Calu3 (cell line): Measurements from ENCODE around the gene SLC30A1. TPM values are rescaled to one million over a fixed set of nuclear protein-coding genes. Genes with fewer than 3 reads are reported as not detected.
"Not testable (repeated sequence)": the region's sequence is repeated elsewhere in the genome, so short reads cannot be mapped to it uniquely, and the experiment has no call there.

ENCODE experiments used
- BruUV-seq: library from RNA; stranded (reverse); fragments of 400-500 nt; replicated peaks from 2 replicates; lab custom pipeline; 2021; lab: Mats Ljungman, UMichigan
- CTCF ChIA-PET: fragments of 300-600 bp; sonication (Branson Sonifier 250); formaldehyde crosslinking; loops from one replicate; lab custom pipeline; 2022; ENCODE audit warnings: antibody characterized with exemption; lab: Charles Lee
- DNase-seq: peaks from one replicate; pipeline ENCODE4 v3.0.0; 2022
- H3K27ac Mint-ChIP-seq: one replicate; pipeline ENCODE4 v1.8.0; 2022; ENCODE audit warnings: mixed read lengths; ENCODE audit not compliant: unreplicated experiment
- H3K27me3 Mint-ChIP-seq: one replicate; pipeline ENCODE4 v1.8.0; 2022; ENCODE audit warnings: mixed read lengths; ENCODE audit not compliant: unreplicated experiment
- H3K36me3 Mint-ChIP-seq: one replicate; pipeline ENCODE4 v1.8.0; 2022; ENCODE audit warnings: mild to moderate bottlenecking, moderate library complexity, mixed read lengths; ENCODE audit not compliant: insufficient read depth, unreplicated experiment
- H3K4me1 Mint-ChIP-seq: one replicate; pipeline ENCODE4 v1.8.0; 2022; ENCODE audit warnings: mild to moderate bottlenecking, low read depth, mixed read lengths; ENCODE audit not compliant: unreplicated experiment
- H3K4me3 Mint-ChIP-seq: one replicate; pipeline ENCODE4 v1.8.0; 2022; ENCODE audit warnings: mild to moderate bottlenecking, low read depth, moderate library complexity, mixed read lengths; ENCODE audit not compliant: unreplicated experiment
- H3K9me3 Mint-ChIP-seq: one replicate; pipeline ENCODE4 v1.8.0; 2022; ENCODE audit warnings: low read depth, mixed read lengths; ENCODE audit not compliant: unreplicated experiment
- intact Hi-C: fragments of 100-400 bp; cut with micrococcal nuclease; formaldehyde crosslinking; loops from one replicate; pipeline ENCODE4 v1.10.0; 2022; ENCODE audit not compliant: unreplicated experiment
- total RNA-seq: library from RNA; stranded (reverse); gene quantifications from 2 replicates; pipeline ENCODE4 v1.2.3, GENCODE V29; 2022
- TF ChIP-seq, protein P1 (sequence below): fragments of 200-600 bp; IDR thresholded peaks from one replicate; pipeline ENCODE4 v1.8.0; 2022; ENCODE audit warnings: antibody characterized with exemption; ENCODE audit not compliant: unreplicated experiment

SLC30A1 gene
- total RNA-seq, 1 experiment from 2014 or later = 15.5 TPM

DNA sequence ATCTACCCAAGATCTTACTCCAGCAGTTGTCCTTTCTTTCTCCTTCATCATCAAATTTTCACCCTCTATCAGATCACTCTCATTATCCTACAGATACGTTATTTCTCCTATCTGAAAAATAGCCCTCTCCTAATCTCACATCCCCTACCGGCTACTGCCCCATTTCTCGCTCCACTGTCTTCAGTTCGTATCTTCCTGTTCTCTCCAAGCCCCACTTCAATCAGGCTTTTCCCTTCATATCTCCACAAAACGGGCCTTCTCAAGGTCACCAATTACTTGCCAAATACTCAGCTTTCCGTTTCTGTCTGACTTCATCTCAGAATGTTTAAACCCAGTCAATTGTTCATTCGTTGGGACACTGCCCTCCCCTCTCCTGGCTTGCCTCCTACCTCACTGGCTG, 32.4 kb downstream of the SLC30A1 start:
- H3K4me3 Mint-ChIP-seq = no peak overlapping the region
- H3K9me3 Mint-ChIP-seq = no peaks in the 10 kb centered on the region
- TF ChIP-seq, protein P1, sequence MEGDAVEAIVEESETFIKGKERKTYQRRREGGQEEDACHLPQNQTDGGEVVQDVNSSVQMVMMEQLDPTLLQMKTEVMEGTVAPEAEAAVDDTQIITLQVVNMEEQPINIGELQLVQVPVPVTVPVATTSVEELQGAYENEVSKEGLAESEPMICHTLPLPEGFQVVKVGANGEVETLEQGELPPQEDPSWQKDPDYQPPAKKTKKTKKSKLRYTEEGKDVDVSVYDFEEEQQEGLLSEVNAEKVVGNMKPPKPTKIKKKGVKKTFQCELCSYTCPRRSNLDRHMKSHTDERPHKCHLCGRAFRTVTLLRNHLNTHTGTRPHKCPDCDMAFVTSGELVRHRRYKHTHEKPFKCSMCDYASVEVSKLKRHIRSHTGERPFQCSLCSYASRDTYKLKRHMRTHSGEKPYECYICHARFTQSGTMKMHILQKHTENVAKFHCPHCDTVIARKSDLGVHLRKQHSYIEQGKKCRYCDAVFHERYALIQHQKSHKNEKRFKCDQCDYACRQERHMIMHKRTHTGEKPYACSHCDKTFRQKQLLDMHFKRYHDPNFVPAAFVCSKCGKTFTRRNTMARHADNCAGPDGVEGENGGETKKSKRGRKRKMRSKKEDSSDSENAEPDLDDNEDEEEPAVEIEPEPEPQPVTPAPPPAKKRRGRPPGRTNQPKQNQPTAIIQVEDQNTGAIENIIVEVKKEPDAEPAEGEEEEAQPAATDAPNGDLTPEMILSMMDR = no peak
- CTCF ChIA-PET = no interaction called here
- no peak for DNase-seq
- H3K36me3 Mint-ChIP-seq = no peaks in the 10 kb centered on the region
- H3K27me3 Mint-ChIP-seq = no peaks in the 10 kb centered on the region
- peaks cover 15% of the 10 kb centered on the region for H3K4me1 Mint-ChIP-seq
- BruUV-seq = no TSS peak
- no peak overlapping the region for H3K27ac Mint-ChIP-seq
- intact Hi-C loops = no loop called here

DNA sequence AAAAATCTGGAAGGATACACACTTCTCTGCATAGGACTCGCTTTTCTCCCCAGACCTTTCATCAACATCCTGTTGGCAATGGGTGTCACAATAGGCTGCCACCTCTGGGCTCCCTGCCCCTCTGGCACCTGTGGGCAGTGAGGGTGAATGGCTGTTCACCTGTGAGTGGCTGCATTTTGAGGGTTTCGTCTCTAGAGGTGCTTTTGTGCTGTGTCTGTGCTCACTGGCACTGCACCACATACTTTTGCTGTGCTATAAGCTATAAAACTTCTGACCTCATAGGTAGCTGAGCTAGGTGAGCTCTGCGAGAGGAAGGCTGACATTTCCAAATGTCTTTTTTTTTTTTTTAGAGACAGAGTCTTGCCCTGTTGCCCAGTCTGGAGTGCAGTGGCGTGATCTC, 35.9 kb downstream of the SLC30A1 start:
- DNase-seq = no peak
- CTCF ChIA-PET = interaction anchor here (0.8 to 1.5 kb wide), 2 partner anchors 9 to 105 kb away, joined by 3 to 9 read pairs; no protein-coding TSS in a partner anchor

GRCh38 chr1:211541720-211542477, 37.1 kb downstream of the SLC30A1 start:
- intact Hi-C loops = no loop called here

More for the DNA sequence above, 35.9 kb downstream of the SLC30A1 start:
- Mint-ChIP-seq H3K4me3 (no peak overlapping the region), H3K27me3 (no peaks in the 10 kb centered on the region), H3K4me1 (peaks cover 29% of the 10 kb centered on the region), H3K36me3 (no peaks in the 10 kb centered on the region), H3K27ac (no peak overlapping the region), H3K9me3 (peaks cover 2% of the 10 kb centered on the region)
- intact Hi-C loops = no loop called here
- BruUV-seq = no TSS peak
- TF ChIP-seq, protein P1 = no peak

GRCh38 chr1:211541278-211541677, 37.7 kb downstream of the SLC30A1 start:
- peaks cover 2% of the 10 kb centered on the region for H3K9me3 Mint-ChIP-seq
- no peak for DNase-seq
- peaks cover 29% of the 10 kb centered on the region for H3K4me1 Mint-ChIP-seq
- intact Hi-C loops = no loop called here
- H3K4me3 Mint-ChIP-seq = no peak overlapping the region
- no TSS peak for BruUV-seq
- CTCF ChIA-PET = interaction anchor here (0.5 to 1.0 kb wide), 2 partner anchors 65 to 1214 kb away, joined by 3 to 5 read pairs; no protein-coding TSS in a partner anchor
- no peak overlapping the region for H3K27ac Mint-ChIP-seq
- no peaks in the 10 kb centered on the region for H3K36me3 Mint-ChIP-seq
- TF ChIP-seq, protein P1 = no peak
- no peaks in the 10 kb centered on the region for H3K27me3 Mint-ChIP-seq

More at GRCh38 chr1:211541720-211542477, 37.1 kb downstream of the SLC30A1 start:
- DNase-seq = peak; percentile 76
- no peaks in the 10 kb centered on the region for H3K27me3 Mint-ChIP-seq
- peaks cover 2% of the 10 kb centered on the region for H3K9me3 Mint-ChIP-seq
- peaks cover 29% of the 10 kb centered on the region for H3K4me1 Mint-ChIP-seq
- TF ChIP-seq, protein P1 = no peak
- H3K36me3 Mint-ChIP-seq = no peaks in the 10 kb centered on the region
- no TSS peak for BruUV-seq
- CTCF ChIA-PET = interaction anchor here (0.6 to 1.5 kb wide), 4 partner anchors 10 to 360 kb away, joined by 3 to 9 read pairs (median 4); no protein-coding TSS in a partner anchor
- H3K27ac Mint-ChIP-seq = peak overlapping the region; percentile 24
- peak overlapping the region; percentile 11 for H3K4me3 Mint-ChIP-seq

DNA sequence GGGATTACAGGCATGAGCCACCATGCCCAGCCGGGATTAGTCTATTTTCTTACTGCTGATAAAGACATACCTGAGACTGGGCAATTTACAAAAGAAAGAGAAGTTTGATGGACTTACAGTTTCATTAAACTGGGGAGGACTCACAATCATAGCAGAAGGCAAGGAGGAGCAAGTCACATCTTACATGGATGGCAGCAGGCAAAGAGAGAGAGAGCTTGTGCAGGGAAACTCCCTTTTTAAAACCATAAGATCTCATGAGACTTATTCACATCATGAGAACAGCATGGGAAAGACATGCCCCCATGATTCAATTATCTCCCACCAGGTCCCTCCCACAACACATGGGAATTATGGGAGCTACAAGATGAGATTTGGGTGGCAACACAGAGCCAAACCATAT, 38.1 kb downstream of the SLC30A1 start:
- H3K9me3 Mint-ChIP-seq, H3K27me3 Mint-ChIP-seq, H3K27ac Mint-ChIP-seq, DNase-seq, H3K4me3 Mint-ChIP-seq, BruUV-seq, intact Hi-C loops, H3K36me3 Mint-ChIP-seq: not testable (repeated sequence)
- CTCF ChIA-PET = interaction anchor here (0.5 kb wide), 1 partner anchor 1214 kb away, joined by 3 read pairs; no protein-coding TSS in a partner anchor
- H3K4me1 Mint-ChIP-seq = peaks cover 29% of the 10 kb centered on the region
